HFFc6 (cell line): ENCODE results near the gene THAP5. TPM values are rescaled to one million over a fixed set of nuclear protein-coding genes. Genes with fewer than 3 reads are reported as not detected.

Experiments used
- DNase-seq: peaks from one replicate; pipeline ENCODE4 v3.0.0-alpha.2; 2018
- H3K27ac Mint-ChIP-seq: 2 replicates; pipeline ENCODE4 v1.8.0; 2020; ENCODE audit warnings: mild to moderate bottlenecking, mixed read lengths
- H3K27me3 Mint-ChIP-seq: 2 replicates; pipeline ENCODE4 v1.8.0; 2021; ENCODE audit warnings: mild to moderate bottlenecking, moderate library complexity, mixed read lengths; ENCODE audit not compliant: insufficient read depth
- H3K36me3 Mint-ChIP-seq: 2 replicates; pipeline ENCODE4 v1.8.0; 2021; ENCODE audit warnings: low read depth, mixed read lengths
- H3K4me1 Mint-ChIP-seq: 2 replicates; pipeline ENCODE4 v1.8.0; 2020; ENCODE audit warnings: low read depth, mixed read lengths
- H3K4me3 Mint-ChIP-seq: 2 replicates; pipeline ENCODE4 v1.8.0; 2020; ENCODE audit warnings: mild to moderate bottlenecking, moderate library complexity, mixed read lengths
- H3K9me3 Mint-ChIP-seq: 2 replicates; pipeline ENCODE4 v1.8.0; 2020; ENCODE audit warnings: mild to moderate bottlenecking, mixed read lengths
- total RNA-seq, 6 experiments: library from RNA; stranded (reverse); fragmentation: NEBNext Ultra II Directional; extraction: Animal tissue kit (Norgen Biotek cat#: 25700); gene quantifications; 2 replicates in 1 of 6; 3 replicates in 5 of 6; pipeline ENCODE4 v1.2.3, GENCODE V29; 2021
- TF ChIP-seq, protein P1 (sequence below): fragments of 200-600 bp; sonication (generic); IDR thresholded peaks from 2 replicates; pipeline ENCODE4 v1.5.0; 2021; ENCODE audit warnings: antibody characterized with exemption, mild to moderate bottlenecking

The THAP5 gene
- total RNA-seq, 6 experiments from 2014 or later = 20.2 to 26.3 (median 24.5) TPM

DNA sequence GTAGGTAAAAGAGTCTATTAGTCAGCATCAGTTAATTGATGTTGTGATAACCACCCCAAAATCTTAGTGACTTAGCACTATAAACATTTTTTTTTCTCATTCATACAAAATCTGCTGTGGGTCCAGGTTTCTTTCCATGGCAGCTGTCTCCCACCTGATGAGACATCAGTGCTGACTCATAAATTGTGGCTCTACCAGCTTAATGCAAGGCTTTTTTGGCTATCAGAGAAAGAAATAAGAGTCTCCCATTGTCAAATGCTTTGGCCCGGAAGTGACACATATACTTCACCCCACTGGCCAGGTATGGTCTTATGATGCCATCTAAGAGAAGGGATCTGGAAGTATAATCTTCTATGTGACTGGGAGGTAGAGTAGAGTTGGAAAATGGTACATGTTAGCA is 14.7 kb upstream of the THAP5 start:
- DNase-seq = no peak
- H3K27ac Mint-ChIP-seq = no peak overlapping the region
- H3K36me3 Mint-ChIP-seq = peaks cover 5% of the 10 kb centered on the region; the same call in 1 of the 2 replicates
- H3K27me3 Mint-ChIP-seq = peaks cover 12% of the 10 kb centered on the region
- H3K4me1 Mint-ChIP-seq = peaks cover 9% of the 10 kb centered on the region; the same call in 1 of the 2 replicates
- H3K9me3 Mint-ChIP-seq = no peaks in the 10 kb centered on the region
- no peak overlapping the region for H3K4me3 Mint-ChIP-seq
- TF ChIP-seq, protein P1, sequence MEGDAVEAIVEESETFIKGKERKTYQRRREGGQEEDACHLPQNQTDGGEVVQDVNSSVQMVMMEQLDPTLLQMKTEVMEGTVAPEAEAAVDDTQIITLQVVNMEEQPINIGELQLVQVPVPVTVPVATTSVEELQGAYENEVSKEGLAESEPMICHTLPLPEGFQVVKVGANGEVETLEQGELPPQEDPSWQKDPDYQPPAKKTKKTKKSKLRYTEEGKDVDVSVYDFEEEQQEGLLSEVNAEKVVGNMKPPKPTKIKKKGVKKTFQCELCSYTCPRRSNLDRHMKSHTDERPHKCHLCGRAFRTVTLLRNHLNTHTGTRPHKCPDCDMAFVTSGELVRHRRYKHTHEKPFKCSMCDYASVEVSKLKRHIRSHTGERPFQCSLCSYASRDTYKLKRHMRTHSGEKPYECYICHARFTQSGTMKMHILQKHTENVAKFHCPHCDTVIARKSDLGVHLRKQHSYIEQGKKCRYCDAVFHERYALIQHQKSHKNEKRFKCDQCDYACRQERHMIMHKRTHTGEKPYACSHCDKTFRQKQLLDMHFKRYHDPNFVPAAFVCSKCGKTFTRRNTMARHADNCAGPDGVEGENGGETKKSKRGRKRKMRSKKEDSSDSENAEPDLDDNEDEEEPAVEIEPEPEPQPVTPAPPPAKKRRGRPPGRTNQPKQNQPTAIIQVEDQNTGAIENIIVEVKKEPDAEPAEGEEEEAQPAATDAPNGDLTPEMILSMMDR = no peak

DNA sequence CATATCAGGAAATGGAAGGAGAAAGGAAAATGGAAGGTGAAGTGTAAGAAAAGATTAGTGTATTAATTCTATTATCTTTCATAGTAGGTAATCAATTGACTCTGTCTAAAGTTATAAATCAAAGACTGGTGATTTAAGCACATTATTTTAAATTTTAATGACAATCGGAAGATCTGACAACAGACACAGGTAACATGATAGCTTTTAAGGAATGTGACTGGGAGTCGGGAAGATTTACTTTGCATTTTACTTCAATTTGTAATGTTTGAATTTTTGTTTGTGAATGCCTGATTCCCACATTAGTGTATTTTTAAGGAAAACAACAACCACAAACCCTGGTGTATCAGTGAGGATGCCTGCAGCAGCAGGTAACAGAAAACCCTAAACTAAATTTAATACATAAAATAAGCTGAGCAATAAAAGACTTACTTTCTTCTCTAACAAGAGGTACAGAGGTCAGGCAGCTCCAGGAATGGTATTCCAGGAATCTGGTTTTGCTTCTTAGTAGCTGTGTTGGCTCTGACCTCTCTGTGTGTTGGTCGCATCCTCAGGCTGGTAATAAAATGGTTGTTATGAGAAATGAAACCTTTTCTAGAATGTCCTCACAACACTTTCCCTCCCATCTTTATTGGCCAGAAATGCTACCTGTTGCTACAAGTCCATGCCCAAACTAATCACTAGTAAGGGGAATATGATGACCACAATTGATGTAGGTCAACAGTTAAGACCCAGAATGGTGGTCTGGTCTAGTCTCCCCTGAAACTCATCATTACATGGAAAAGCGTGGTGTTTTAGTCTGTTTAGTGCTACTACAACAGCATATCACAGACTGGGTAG is 12.4 kb upstream of the THAP5 start:
- TF ChIP-seq, protein P1 = no peak
- Mint-ChIP-seq H3K9me3 (no peaks in the 10 kb centered on the region), H3K27me3 (peaks cover 8% of the 10 kb centered on the region), H3K4me3 (no peak overlapping the region), H3K4me1 (peaks cover 12% of the 10 kb centered on the region; the same call in 1 of the 2 replicates), H3K27ac (no peak overlapping the region), H3K36me3 (peaks cover 9% of the 10 kb centered on the region; the same call in 1 of the 2 replicates)
- no peak for DNase-seq

DNA sequence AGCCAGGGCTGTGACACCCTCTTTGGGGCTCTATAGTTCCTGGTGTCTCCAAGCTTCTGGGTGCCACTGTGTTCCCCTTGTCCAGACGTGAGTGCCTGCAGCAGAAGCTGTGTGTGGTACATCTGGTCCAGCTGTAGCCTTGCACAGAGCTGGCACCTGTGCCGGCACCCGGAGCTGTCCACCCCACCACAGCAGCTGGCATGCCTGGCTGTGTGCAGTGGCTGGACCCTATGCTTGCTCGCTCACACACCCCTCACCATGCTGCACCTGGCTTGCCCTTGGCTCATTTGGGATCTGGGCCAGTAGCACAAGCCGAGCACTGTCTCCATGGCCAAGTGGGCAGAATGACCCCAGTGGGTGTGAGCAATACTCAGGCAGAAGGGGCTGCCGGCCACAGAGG is 10.8 kb upstream of the THAP5 start:
- no peak overlapping the region for H3K27ac Mint-ChIP-seq
- DNase-seq = no peak
- TF ChIP-seq, protein P1 = no peak
- no peaks in the 10 kb centered on the region for H3K9me3 Mint-ChIP-seq
- peaks cover 9% of the 10 kb centered on the region; the same call in 1 of the 2 replicates for H3K36me3 Mint-ChIP-seq
- H3K4me3 Mint-ChIP-seq = no peak overlapping the region
- peaks cover 20% of the 10 kb centered on the region; the same call in 1 of the 2 replicates for H3K4me1 Mint-ChIP-seq
- H3K27me3 Mint-ChIP-seq = no peaks in the 10 kb centered on the region

DNA sequence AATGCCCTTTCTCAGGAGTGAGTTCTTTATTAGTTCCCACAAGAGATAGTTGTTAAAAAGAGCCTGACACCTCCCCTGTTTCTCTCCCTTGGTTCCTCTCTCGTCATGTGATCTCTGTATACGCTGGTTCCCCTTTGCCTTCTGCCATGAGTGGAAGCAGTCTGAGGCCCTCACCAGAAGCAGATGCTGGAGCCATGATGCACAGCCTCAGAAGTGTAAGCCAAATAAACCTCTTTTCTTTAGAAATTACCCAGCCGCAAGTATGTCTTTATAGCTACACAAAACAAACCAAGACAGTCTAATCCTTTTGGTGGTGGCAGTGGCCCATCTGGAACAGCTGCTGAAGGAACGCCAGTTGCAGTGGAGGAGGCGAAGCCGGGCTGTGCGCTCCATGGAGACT is 9.4 kb upstream of the THAP5 start:
- Mint-ChIP-seq H3K27ac (no peak overlapping the region), H3K9me3 (no peaks in the 10 kb centered on the region), H3K36me3 (peaks cover 9% of the 10 kb centered on the region; the same call in 1 of the 2 replicates), H3K4me3 (no peak overlapping the region), H3K4me1 (peaks cover 20% of the 10 kb centered on the region; the same call in 1 of the 2 replicates), H3K27me3 (no peaks in the 10 kb centered on the region)
- TF ChIP-seq, protein P1 = no peak
- DNase-seq = no peak

DNA sequence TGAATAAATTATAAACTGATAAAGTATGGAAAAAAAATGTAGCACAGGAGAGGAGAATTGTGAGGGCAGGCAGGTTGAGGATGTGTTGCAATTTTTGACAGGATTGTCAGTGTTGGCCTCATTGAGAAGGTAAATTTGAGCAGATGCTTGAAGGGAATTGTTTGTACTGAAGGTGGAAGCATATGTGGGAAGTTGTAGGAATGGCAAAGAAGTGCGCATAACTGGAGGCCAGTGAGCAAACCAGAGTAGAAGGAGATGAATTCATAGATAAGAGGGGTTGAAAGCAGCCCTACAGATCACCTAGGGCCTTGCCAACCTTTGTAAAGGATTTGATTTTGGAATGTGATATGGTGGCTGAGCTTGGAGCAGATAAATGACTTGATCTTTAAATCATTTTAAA is 6.6 kb upstream of the THAP5 start:
- DNase-seq = no peak
- peaks cover 13% of the 10 kb centered on the region; the same call in 1 of the 2 replicates for H3K36me3 Mint-ChIP-seq
- peaks cover 20% of the 10 kb centered on the region for H3K4me1 Mint-ChIP-seq
- no peak overlapping the region for H3K4me3 Mint-ChIP-seq
- TF ChIP-seq, protein P1 = no peak
- no peaks in the 10 kb centered on the region for H3K27me3 Mint-ChIP-seq
- H3K9me3 Mint-ChIP-seq = no peaks in the 10 kb centered on the region
- no peak overlapping the region for H3K27ac Mint-ChIP-seq
